NCI-H2171 treated with DMSO at 0.1 percent for 48 hours (cell line): ENCODE results near the gene LRRC26.
A peak's percentile ranks its signal among the peaks of the same experiment; 100 is the strongest.

ENCODE experiments used
- DNase-seq: peaks from one replicate; lab custom pipeline; 2025; lab: John Stamatoyannopoulos, UW

LRRC26 gene

GRCh38 chr9:137167277-137167746 lies 2.5 kb downstream of the LRRC26 start:
- DNase-seq = peak; percentile 40

DNA sequence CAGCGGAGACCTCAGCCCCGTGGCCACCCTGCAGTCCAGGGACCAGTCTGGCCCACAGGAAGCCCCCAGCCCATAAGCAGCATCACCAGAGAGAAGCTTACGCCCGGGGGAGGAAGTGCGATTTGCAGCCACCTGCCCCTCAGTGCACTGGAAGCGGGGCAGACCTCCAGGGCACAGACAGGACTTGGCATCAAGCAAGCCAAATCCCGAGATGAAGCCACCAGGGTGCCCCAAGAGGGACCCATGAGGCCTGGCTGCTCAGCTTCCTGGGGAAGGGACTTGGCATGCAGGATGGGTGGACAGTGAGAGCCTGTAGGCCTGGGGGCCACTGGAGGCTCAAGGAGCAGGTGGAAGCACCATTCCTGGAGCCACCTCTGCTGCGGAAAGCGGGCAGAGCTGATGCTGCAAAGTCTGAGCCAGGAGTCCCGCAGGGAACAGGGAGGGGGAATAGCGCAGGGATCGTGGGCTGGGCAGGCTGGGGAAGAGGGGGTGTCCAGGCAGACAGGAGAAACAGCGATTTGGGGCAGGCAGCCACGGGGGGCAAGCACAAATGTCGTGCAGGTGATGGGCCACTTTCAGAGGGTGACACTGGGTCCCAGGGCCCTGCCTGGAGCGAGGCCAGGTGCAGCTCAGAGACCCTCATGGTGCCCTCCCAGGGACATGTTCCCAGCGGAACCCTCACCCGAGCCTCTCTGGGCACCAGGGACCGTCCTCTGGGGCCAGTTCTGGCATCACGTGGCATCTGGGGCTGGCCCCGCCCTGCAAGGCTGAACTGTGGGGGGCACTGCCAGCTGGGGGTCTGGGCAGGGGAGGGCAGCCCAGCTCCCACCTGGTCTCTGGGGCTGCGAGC lies 3.2 kb downstream of the LRRC26 start:
- no peak for DNase-seq

DNA sequence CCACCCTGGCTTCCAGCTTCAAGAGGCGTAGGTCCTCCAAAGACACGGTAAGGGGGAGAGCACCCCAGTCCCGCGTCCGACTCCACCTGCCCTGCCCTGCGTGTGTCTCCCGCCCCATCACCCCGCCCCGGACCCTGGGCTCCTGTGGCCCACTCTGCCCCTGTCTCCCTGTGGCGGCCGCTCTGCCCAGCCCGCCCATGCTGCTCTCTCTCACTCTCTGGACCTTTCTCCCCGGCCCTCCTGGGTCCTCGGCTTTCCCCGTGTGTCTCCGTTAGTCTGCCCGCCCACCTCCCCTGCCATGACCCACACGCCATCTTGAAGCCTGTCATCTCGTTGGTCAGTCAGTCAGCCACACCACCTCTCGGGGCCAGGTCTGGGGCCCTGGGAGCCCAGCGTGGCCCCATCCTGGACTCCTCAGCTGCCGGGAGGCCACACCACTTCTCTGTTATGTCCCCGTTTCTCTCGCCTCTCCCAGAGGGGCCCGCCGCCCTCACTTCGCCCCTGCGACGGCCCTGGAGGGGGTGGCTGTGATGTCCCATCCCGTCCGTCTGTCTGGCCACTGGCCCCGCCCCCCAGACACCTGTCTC lies 4.5 kb downstream of the LRRC26 start:
- DNase-seq = no peak

DNA sequence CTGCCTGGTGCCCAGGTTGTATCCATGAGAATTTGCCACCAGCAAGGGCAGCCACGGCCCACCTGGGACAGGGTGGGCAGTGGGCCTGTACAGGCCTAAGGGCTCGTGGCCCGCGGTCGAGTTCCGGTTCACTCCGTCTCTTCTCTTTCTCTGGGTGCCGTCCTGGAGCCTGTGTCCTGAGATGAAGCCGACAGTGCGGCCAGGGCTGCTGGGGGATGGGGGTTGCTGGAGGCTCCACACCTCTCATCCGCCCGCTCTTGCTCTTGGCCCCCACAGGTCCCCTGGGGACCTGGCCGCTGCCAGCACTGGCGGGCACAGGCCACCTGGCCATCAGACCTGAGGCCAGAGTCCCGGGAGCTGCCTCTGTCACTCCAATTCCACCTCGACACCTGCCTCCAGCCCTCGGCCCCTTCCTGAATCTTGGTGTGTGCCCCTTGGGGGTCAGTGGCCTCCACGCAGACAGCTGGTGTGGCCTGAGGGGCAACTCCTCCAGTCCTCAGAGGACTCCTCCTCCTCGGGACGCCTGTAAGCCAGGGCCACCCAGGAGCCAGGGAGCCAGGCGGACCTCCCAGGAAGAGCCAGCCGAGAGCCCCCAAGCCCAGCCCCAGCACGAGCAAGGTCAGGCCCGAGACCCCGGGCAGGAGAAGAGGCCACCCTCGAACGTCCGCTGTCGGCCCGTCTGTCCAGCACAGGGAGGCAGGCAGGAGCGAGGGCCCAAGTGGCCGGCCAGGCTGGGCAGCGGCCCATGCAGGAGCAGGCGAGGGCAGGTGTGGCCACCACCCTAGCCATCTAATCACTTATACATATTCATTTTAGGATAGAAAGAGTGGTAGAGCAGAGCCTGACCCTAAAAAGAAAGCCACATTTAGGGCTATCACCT lies 5.2 kb downstream of the LRRC26 start:
- no peak for DNase-seq

DNA sequence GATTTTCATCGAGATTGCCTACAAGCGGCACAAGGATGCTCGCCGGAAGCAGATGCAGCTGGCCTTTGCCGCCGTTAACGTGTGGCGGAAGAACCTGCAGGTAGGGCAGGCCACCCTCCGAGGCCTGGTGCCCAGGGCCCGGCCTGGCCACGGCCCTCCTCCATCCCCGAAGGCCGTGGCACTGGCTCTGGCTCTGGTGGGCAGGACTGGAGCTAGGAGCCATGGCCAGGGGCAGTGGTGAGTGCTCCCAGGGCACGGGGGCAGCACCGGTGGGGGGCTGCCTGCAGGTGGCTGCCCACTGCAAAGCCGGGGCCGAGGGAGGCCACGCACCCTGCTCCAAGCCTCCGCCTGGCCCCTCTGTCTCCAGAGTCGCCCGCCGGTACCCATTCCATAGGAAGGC lies 6.0 kb downstream of the LRRC26 start:
- no peak for DNase-seq

DNA sequence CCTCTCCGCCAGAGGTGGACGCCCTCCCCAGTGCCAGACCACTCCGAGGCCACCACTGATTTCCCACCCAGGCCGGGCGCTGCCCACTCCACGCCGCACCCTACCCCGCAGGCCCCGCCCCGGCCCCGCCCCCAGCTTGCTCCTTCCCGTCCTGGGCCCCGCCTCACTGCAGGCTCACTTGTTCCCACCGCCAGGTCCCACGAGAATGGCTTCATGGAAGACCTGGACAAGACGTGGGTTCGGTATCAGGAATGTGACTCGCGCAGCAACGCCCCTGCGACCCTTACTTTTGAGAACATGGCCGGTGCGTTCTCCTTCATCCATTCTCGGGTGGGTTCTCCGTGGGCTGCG lies 6.5 kb downstream of the LRRC26 start:
- DNase-seq = no peak

DNA sequence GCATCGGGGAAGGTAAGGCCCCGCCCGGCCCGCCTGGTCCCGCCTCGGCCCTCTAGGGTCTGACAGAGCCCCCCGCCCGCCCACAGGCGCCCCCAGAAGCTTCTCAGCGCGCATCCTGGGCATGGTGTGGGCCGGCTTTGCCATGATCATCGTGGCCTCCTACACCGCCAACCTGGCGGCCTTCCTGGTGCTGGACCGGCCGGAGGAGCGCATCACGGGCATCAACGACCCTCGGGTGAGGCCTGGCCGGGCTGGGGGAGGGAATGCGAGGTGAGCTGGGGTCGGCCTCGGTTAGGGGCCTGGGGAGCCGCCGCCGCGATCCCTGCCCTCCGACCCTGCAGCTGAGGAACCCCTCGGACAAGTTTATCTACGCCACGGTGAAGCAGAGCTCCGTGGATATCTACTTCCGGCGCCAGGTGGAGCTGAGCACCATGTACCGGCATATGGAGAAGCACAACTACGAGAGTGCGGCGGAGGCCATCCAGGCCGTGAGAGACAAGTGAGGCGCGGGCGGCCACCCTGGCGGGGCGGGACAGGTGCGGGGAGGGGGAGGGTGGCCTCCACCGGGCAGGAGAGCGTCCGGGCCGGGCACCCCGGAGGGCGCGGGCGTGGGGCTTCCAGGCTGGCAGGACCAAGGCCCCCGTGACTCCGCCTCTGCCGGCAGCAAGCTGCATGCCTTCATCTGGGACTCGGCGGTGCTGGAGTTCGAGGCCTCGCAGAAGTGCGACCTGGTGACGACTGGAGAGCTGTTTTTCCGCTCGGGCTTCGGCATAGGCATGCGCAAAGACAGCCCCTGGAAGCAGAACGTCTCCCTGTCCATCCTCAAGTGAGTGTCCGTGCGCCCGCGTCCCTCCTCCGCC lies 7.1 kb downstream of the LRRC26 start:
- peak; percentile 60 for DNase-seq

DNA sequence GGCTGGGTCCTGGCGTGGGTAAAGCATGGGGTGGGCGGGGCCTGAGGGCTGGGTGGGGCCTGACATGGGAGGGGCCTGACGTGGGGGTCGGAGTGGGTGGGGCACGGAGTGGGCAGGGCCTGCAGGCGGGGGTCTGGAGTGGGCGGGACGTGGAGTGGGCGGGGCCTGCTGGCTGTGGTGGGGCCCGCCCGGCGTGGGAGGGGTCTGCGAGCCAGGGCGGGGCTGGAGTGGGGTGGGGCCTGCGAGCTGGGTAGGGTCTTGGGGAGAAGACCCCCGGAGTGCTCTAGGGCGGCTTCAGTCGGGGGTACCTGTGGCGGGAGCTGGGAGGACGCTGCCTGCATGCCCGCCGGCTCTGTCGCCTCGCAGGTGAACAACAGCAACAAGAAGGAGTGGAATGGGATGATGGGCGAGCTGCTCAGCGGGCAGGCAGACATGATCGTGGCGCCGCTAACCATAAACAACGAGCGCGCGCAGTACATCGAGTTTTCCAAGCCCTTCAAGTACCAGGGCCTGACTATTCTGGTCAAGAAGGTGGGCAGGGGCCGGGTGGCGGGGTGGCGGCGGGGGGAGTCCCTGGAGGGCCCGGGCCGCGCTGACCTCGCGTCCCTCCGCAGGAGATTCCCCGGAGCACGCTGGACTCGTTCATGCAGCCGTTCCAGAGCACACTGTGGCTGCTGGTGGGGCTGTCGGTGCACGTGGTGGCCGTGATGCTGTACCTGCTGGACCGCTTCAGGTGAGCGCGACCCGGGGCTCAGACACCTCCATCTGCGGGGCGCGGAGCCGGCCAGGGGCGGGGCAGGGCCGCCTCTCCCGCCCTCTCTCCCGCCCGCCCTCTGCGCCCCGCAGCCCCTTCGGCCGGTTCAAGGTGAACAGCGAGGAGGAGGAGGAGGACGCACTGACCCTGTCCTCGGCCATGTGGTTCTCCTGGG lies 8.0 kb downstream of the LRRC26 start:
- DNase-seq = peak; percentile 52

- DNase-seq = peak; percentile 99
These were observed 8.9 kb downstream of the LRRC26 start for GRCh38 chr9:137160716-137161557.

DNA sequence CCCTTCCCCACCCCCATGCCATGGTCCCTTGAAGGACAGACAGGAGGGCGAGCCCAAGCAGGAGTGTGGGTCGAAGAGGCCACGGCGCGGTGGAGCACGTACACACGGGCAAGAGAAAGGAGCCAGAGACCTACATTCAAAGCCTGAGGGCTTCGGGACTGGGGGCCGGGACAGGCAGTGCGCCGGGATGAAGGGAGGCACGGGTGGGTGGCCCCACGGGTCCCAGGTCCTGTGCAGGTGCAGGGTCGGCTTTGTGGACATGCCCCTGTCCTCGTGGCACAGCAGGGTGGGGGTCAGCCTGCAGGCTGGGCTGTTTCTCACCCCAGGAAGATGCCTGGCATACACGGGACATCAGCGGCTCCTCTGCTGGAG lies 9.8 kb downstream of the LRRC26 start:
- DNase-seq = no peak

DNA sequence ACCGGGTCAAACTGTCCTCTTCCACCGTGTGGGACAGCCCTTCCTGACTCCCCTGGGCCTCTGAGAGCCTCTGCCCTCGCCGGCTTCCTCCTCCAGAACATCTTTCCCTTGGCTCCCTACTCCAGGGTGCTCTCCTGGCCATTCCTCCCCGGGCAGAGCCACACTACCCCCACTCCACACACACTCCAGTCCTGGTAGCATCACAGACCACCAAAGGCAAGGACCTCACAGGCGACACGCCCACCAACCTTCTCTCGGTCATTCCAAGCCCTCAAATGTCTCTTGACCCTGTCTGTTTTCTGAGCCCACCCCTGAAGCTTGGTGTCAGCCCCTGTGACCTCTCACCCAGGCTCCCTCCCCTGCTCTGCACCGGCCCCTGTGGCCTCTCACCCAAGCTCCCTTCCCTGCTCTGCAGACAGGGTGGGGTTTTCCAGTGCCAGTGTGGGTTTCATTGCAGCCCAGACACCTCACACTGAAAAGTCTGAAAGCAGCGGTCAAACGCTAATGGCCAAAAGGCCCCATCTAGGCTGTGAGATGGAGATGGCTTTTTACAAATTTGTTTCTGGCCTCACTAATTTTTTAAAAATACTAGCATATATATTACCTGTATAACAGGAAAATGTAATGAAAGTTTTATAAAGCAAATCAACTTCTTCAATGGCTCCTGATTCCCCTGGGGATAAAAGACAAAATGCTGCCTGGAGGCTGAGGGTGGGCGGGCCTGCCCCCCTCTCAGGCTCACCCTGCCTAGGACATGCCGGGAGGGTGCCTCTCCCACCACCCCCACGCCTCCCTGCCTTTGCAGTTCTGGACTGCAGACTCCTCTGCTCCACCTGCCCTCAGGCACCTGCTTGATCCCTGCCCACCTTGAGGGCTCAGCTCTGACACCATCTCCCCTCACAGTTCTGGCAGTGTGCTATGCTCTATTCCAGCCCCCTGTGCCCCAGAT lies 10.5 kb downstream of the LRRC26 start:
- DNase-seq = no peak

DNA sequence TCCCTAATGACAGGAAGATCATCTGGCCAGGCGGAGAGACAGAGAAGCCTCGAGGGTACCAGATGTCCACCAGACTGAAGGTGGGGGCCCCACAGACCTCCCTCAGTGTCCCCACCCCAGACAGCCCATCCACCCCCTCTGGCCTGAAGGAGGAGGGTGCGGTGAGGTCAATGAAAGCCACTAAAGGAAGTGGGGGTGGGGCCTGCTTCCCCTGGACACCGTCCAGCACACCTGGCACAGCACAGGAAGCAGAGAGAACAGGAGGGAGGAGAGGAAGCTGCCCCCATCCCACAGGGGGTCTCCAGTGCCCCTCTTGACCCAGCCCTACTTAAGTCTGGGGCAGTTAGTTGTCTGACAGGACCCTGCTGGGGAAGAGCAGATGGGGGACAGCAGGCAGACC lies 11.2 kb downstream of the LRRC26 start:
- no peak for DNase-seq

DNA sequence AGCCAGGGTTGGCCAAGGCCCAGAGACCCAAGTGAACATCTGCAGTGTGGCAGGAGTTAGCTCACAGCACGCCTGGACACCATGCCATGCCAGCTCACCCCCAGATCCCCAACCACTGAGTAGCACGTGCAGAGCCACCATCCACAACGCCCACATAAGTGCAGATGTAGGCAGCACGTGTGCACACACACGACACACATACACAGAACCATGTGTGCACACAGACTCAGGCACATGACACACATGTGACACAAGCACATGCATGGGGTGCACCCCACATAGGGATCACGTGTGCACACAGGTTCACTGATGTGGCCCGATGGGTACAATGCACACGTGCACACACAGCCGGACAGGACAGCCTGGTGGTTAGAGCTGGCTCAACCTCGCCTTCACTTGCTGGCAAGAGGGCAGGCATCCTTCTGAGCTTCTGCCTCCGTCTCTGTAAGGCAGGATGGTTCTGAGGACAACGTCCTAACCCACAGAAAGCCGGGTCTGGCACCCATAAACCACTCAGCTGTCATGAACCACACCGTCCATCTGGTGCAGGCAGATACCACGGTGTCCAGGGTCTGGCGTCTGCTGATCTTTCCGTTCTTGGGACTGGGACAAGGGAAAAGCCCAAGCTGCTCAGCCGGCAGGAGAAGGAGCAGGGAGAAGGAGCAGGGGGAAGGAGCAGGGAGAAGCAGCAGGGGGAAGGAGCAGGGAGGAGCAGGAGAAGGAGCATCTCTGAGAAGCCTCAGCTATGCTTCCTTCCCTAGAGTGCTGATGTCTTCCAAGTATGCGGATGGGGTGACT lies 12.0 kb downstream of the LRRC26 start:
- no peak for DNase-seq

DNA sequence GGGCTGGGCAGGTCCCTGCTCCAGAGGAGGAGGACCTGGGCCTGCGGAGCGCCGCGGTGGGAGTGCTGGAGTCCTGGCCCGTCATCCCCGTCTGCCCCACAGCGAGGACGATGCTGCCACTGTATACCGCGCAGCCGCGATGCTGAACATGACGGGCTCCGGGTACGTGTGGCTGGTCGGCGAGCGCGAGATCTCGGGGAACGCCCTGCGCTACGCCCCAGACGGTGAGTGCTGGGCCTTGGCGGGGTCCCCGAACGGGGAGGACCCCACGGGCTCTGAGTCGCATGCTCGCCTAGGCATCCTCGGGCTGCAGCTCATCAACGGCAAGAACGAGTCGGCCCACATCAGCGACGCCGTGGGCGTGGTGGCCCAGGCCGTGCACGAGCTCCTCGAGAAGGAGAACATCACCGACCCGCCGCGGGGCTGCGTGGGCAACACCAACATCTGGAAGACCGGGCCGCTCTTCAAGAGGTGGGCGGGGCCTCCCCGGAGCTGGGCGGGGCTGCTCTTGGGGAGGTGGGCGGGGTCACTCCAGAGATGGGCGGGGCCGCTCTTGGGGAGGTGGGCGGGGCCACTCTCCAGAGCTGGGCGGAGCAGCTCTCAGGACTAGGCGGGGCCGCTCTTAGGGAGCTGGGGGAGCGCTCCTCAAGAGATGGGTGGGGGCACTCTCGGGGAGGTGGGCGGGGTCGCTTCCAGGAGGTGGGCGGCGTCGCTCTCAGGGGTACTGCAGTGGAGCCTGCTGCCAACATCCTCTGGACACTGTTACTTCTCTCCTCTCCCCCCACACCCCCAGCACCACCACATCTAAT lies 13.1 kb downstream of the LRRC26 start:
- no peak for DNase-seq

DNA sequence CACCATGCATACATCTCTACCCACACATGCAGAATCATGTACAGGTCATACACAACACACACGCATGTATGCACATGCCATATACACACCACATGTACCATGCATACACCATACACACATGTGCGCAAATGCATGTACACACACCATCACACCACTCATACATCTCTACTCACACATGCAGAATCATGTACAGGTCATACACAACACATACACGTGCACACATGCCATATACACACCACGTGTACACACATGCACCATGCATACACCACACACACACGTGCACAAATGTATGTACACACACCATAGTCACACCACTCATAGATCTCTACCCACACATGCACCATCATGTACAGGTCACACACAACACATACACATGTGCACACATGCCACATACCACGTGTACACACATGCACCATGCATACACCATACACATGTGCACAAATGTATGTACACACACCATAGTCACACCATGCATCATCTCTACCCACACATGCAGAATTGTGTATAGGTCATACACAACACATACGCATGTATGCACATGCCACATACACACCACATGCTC lies 16.9 kb downstream of the LRRC26 start:
- no peak for DNase-seq

- peak; percentile 93 for DNase-seq
These were observed 19.0 kb downstream of the LRRC26 start for GRCh38 chr9:137150617-137151457.
